ENCODE measurements around the gene INAFM2.

INAFM2 gene

DNA sequence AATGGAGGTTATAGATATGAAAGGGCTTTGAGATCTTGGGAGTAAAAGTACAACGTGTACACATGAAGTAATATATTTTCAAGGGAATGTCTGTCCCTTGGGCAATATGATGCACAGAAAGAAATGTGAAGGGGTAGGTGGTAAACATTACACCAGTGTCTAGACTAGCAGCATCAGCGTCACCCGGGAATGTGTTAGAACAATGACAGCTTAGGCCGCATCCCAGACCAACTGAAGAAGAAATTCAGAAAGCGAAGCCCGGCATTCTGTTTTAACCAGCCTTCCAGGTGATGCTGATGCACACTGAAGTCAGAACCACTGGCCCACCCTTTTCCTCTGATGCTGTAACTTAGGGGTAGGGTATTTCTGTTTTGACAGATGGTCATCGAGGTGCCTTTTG, 6.3 kb downstream of the INAFM2 start:
- DNase-seq (ENCODE audit: low read depth) = no peak

- DNase-seq (ENCODE audit: low read depth) = no peak
Measured at GRCh38 chr15:40330368-40330836, 6.9 kb downstream of the INAFM2 start.

DNA sequence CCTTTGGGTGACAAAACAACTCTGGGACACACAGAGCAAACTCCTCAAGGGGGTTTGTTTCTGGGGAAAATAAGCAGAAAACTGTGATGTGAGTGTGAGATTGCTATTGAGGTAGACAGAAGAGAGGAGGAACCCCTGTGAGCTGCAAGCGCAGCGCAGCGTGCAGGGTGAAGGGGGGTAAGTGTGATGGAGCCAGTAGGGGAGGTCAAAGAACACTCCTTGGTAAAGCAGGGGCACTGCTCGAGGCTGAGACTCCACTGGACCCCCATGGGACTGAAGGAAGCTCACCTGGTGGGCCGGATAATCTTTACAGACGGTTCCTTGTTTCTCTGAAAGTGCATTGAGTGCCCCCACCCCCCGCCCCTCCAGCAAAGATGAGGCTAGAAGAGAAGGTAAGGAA, 7.5 kb downstream of the INAFM2 start:
- DNase-seq (ENCODE audit: low read depth) = no peak

- DNase-seq (ENCODE audit: low read depth) = no peak
Measured at GRCh38 chr15:40331637-40332036, 8.1 kb downstream of the INAFM2 start.

DNA sequence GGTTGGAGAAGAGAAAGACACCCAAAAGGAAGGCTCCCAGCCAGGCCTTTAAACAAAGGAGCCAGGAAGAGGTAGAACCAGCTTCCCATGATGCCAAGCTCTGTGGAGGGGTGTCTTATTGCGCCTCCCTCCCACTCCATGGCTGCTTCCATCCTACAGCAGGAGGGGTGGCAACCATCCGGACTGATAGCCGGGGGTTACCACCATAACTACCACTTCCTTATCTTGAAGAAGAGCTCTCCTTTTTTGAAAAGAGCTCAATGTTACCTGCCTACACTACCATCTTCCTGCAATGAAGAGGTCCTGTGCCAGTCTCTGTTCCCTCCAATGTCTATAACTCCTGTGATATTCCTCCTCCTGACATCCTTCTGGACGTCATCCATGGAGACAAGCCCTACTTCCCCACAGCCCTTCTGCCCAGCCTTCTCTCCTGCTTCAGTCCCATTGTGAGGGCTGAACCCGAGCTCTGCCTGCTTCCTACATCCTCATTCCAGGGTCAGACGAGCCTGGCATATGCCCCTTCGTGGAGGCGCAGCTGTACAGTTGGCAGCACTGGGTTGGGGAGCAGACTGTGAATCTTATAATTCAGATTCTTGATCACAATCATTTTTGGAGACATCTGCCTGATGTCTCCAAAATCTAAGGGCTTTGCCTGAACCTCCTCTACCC, 8.8 kb downstream of the INAFM2 start:
- no peak for DNase-seq (ENCODE audit: low read depth)

GRCh38 chr15:40333922-40334492, 10.5 kb downstream of the INAFM2 start:
- no peak for DNase-seq (ENCODE audit: low read depth)

- no peak for DNase-seq (ENCODE audit: low read depth)
Measured at GRCh38 chr15:40334541-40334940, 11.0 kb downstream of the INAFM2 start.

DNA sequence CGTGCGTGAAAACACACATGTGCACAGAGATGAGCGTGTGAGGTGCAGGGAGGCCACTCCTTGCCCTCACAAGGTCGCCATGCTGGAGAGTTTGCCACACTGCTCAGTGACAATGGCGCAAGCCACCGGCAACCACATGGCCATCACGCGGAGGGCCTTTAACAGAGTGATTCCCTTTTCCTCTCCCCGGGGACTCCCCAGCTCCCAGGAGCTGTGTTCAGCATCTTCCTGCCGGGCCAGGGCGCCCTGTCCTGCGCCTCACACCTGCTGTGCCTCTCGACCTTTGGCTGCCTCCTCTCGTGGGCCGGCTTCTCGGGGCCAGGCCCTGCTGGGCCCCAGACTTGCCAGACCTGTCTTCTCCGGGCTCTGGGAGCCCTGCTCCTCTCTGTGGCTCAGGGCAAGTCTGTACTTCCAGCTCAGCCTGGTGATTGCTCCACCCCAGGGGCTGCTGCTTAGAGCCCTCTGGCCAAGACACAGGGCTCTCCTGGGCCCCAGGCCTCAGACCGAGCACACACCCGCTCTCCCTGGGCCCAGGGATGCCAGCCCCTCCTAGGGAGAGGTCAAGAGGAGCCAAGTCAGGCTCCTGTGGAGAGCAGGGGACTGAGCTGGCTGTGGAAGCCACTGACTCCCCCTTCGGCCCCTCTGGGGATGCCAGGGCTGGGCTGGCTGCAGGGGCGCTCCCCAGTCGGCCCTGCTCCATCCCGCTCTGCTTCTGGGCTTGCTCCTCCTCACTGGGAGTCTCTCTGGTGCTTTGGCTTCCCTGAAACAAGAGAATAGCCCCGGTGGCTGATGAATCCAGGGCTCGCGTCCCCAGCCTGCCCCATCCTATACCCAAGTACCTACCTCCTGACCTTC, 11.7 kb downstream of the INAFM2 start:
- no peak for DNase-seq (ENCODE audit: low read depth)

DNA sequence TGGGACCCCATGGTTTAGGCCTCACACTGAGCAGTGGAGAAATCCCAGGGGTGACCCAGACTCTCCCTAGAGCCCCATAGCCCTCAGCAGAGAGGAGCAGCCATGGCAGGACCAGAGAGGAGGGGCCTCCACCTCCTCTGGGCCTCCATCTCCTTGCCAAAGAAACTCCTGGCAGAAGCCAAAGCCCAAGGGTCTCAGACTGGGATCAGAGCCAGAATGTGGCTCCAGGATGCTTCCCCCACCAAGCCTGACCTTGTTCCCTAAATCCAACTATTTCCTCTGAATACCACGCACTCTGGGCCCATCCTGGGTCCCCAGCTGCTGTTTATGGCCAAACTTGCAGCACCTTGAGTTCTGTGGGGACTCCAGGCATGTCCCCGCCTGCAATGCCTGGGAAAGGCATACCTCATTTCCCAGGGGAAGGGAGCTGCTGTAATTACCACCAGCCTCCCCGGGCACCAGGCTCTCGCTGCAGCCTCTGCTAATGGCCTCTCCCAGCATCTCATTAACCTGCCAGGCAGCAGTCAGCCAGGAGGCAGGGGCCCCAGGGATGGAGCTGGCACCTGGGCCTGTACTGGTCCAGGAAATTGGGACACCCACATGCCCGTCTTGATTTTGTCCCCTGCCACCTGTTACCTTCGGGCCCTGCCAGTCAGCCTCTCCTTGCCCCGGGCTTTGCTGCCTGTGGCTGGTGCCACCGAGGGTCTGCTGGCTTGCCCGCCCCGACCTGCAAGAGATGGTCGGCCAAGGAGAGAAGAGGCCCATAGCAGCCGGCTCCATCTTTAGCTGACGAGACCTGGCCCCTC, 12.6 kb downstream of the INAFM2 start:
- no peak for DNase-seq (ENCODE audit: low read depth)

DNA sequence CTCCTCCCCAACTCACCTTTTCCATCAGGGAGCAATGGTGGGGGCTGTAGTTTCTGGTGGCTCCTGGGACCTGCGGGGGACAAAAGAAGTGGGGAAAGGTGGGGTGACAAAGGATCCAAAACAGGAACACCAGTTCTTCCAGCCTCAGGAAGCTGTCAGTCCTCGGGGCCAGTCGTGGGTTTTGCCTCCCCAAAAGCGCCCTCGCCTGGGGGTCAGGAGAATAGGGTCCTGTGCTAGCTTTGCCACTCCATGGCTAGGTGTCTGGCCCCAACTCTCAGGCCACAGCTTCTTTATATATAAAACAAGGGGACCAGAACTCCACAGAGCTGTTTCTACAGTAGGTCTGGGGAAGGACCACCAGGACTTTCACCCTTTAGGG, 13.2 kb downstream of the INAFM2 start:
- no peak for DNase-seq (ENCODE audit: low read depth)

GRCh38 chr15:40337597-40337996, 14.1 kb downstream of the INAFM2 start:
- no peak for DNase-seq (ENCODE audit: low read depth)

DNA sequence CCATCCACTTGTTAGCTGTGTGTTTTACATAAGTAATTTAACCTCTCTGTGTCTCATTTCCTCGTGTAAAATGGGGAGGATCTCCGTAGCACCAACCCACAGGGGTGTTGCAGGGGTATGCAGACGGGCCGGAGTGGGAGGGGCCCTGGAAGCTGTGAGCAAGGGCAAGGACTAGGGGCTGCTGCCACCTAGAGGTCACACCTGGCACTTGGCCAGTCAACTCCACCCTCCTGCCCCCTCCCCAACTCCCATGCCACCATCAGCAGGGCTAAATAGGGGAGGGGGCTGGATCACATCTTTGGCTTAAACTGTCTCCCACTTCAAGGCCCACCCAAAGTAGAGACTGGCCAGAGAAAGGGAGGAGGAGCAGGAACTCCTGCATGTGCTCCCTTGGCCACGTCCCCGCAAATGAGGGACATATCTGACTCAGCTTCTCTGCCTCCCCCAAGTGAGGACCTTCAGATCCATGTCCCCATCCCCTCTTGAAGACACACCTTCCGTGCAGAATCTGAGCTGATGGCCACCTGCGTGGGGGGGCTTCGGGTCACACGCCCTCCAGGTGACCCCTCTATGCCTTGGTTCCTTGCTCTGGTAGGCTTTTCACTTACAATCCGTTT, 14.7 kb downstream of the INAFM2 start:
- DNase-seq (ENCODE audit: low read depth) = peak; percentile 49

- peak; percentile 96 for DNase-seq (ENCODE audit: low read depth)
Measured at GRCh38 chr15:40338921-40339620, 15.6 kb downstream of the INAFM2 start.

DNA sequence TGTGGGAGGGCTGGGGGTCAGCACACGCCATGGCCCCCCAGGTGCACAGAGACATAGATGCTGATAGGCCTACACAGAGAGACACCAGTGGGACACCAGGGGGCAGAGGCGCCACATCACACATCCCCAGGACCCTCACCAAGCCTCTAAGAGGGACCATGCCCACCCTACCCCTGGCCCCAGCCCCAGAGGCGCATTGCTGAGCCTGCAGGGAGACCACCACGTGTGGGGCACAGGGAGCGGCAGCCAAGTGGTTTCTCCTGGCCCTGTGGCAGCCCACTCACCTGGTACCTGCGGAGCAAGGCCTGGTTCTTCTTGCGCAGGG, 16.1 kb downstream of the INAFM2 start:
- DNase-seq (ENCODE audit: low read depth) = no peak

GRCh38 chr15:40340038-40340739, 16.7 kb downstream of the INAFM2 start:
- no peak for DNase-seq (ENCODE audit: low read depth)

- no peak for DNase-seq (ENCODE audit: low read depth)
Measured at GRCh38 chr15:40340740-40341400, 17.4 kb downstream of the INAFM2 start, which contains the start of gene CCDC9B. CCDC9B (minus strand) TSS chr15:40340939; CDS start chr15:40340819, 120 bp downstream.

GRCh38 chr15:40342416-40343320, 19.2 kb downstream of the INAFM2 start:
- DNase-seq (ENCODE audit: low read depth) = no peak

DNA sequence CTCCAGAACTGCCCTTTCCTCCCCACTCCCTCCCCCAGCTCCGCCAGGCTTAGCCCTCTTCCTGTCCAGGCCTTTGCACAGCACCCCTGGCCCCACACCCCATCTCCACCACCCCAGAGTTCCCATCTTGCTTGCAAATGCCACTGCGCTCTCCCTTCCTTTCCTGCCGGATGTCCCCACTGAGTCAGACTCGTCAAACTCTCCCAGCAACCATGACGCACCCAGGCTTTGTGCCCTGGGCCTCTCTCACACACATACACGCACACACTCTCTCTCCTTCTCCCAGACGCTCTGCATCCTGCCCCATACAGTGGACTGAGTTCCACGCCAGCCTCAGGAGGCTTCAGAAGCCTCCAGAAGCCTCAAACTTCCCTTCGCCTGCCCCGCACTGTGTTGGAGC, 20.0 kb downstream of the INAFM2 start:
- peak; percentile 94 for DNase-seq (ENCODE audit: low read depth)

DNA sequence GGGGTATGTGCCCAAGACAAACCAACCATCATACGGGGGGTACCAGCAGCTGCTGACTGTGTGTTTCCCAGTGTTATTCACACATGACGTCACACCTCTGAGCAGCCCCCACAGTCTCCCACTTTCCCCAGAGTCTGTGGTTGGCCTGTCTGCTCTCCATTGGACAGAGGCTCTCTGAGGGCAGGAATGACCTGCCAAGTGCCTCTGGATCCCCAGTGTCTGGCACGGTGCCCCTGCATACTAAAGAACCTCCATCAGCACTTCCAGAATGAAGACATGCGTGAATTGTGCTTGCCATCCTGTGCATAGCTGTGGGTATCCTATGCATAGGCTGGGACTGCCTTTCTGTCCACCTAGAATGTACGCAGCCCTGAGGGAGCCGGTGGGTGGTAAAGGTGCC, 20.7 kb downstream of the INAFM2 start:
- DNase-seq (ENCODE audit: low read depth) = no peak

All from HS-27A (cell line).